A549 (cell line): Measurements from ENCODE around the gene IFITM5. TPM values are rescaled to one million over a fixed set of nuclear protein-coding genes. Genes with fewer than 3 reads are reported as not detected.

ENCODE experiments used
- ATAC-seq, 2 experiments: fragments of 200-7000 bp in 1 of 2; fragments of >200 bp in 1 of 2; cut with Nextera tagmentation in 1 of 2; cut with Tn5 transposase in 1 of 2; 3 replicates each; pipeline versions ENCODE4 v1.8.0 to v1.9.1; 2018 to 2020; ENCODE audit warnings: mild to moderate bottlenecking in 1 of 2, moderate library complexity in 1 of 2
- CTCF ChIA-PET: fragments of 300-600 bp; sonication (Branson Sonifier 250); formaldehyde crosslinking; extraction: SDS; loops from one replicate; lab custom pipeline; 2021; ENCODE audit warnings: antibody characterized with exemption, inconsistent platforms; lab: Yijun Ruan, JAX
- POLR2A ChIA-PET: fragments of 350-600 bp; formaldehyde crosslinking; extraction: SDS; loops from one replicate; lab custom pipeline; 2021; ENCODE audit warnings: antibody characterized with exemption, inconsistent platforms; lab: Yijun Ruan, JAX
- DNase-seq, 2 experiments: peaks; one replicate each; pipeline versions ENCODE4 v3.0.0 to v3.0.0-alpha.2; 2011 to 2016; ENCODE audit warnings: low read depth in 1 of 2, low spot score in 1 of 2
- FAIRE-seq: peaks from 2 replicates; lab custom pipeline; 2011; peaks lifted over from hg19 to GRCh38; lab: Jason Lieb, UNC
- H3K27ac ChIP-seq, 2 experiments: fragments of >200 bp; sonication (Bioruptor Twin); formaldehyde crosslinking; 3 replicates each; pipeline ENCODE4 v1.5.1; 2016 to 2017
- H3K4me1 ChIP-seq: fragments of >200 bp; sonication (Bioruptor Twin); formaldehyde crosslinking; 3 replicates; pipeline ENCODE4 v1.6.1; 2016
- H3K4me2 ChIP-seq: fragments of >200 bp; sonication (Bioruptor Twin); formaldehyde crosslinking; 3 replicates; pipeline ENCODE4 v1.6.1; 2016
- H3K4me3 ChIP-seq: fragments of >200 bp; sonication (Bioruptor Twin); formaldehyde crosslinking; 3 replicates; pipeline ENCODE4 v1.5.1; 2016
- H3K9me3 ChIP-seq: fragments of >200 bp; sonication (Bioruptor Twin); formaldehyde crosslinking; 3 replicates; pipeline ENCODE4 v1.6.1; 2016
- BHLHE40 ChIP-seq: IDR thresholded peaks from 2 replicates; pipeline ENCODE4 v1.6.1; 2012; ENCODE audit warnings: low read depth, low read length, inconsistent platforms
- CHD4 ChIP-seq: fragments of 200-600 bp; sonication (generic); IDR thresholded peaks from 2 replicates; pipeline ENCODE4 v1.6.1; 2016; ENCODE audit warnings: antibody characterized with exemption, mild to moderate bottlenecking, borderline replicate concordance
- EHMT2 ChIP-seq: fragments of 200-600 bp; sonication (generic); IDR thresholded peaks from 2 replicates; pipeline ENCODE4 v1.6.1; 2016; ENCODE audit warnings: antibody characterized with exemption, low read depth, mild to moderate bottlenecking, moderate library complexity
- ESRRA ChIP-seq: fragments of 150-350 bp; IDR thresholded peaks from 2 replicates; pipeline ENCODE4 v1.6.1; 2014; ENCODE audit warnings: mild to moderate bottlenecking, low read length, borderline replicate concordance
- FOSL2 ChIP-seq, 2 experiments: fragments of 450-650 bp in 1 of 2; fragments of >200 bp in 1 of 2; sonication (Bioruptor Twin) in 1 of 2; formaldehyde crosslinking; IDR thresholded peaks; 2 replicates each; pipeline versions ENCODE4 v1.5.0 to v1.6.1; 2016 to 2020; ENCODE audit warnings: mild to moderate bottlenecking in 1 of 2, moderate library complexity in 1 of 2
- GATA3 ChIP-seq: IDR thresholded peaks from 2 replicates; pipeline ENCODE4 v1.6.1; 2012; ENCODE audit warnings: borderline replicate concordance
- HEYL ChIP-seq: fragments of 250-450 bp; sonication (Bioruptor Pico); IDR thresholded peaks from 2 replicates; pipeline ENCODE4 v1.8.0; 2021; ENCODE audit warnings: mild to moderate bottlenecking, moderate library complexity
- HOXA7 ChIP-seq: fragments of 250-450 bp; sonication (Bioruptor Pico); IDR thresholded peaks from 2 replicates; pipeline ENCODE4 v1.5.0; 2020; ENCODE audit warnings: mild to moderate bottlenecking, moderate library complexity
- HOXB13 ChIP-seq: fragments of 250-450 bp; sonication (Bioruptor Pico); IDR thresholded peaks from 2 replicates; pipeline ENCODE4 v1.5.0; 2020; ENCODE audit warnings: low read depth, mild to moderate bottlenecking, moderate library complexity
- JUN ChIP-seq, 2 experiments: fragments of >200 bp; sonication (Bioruptor Twin); formaldehyde crosslinking; IDR thresholded peaks; 2 replicates in 1 of 2; 3 replicates in 1 of 2; pipeline ENCODE4 v1.6.1; 2016 to 2017
- KDM1A ChIP-seq: fragments of 200-600 bp; sonication (generic); IDR thresholded peaks from 2 replicates; pipeline ENCODE4 v1.6.1; 2016; ENCODE audit warnings: low read depth, mild to moderate bottlenecking
- KDM5A ChIP-seq: fragments of 200-600 bp; sonication (generic); IDR thresholded peaks from 2 replicates; pipeline ENCODE4 v1.6.1; 2016; ENCODE audit warnings: antibody characterized with exemption, mild to moderate bottlenecking
- MAFK ChIP-seq: fragments of 450-650 bp; IDR thresholded peaks from 2 replicates; pipeline ENCODE4 v1.6.1; 2014; ENCODE audit not compliant: partially characterized antibody
- MYC ChIP-seq: IDR thresholded peaks from 2 replicates; pipeline ENCODE4 v1.6.1; 2012; ENCODE audit warnings: mild to moderate bottlenecking, inconsistent platforms, low read length, improper control_type of control experiment, borderline replicate concordance
- NPAS2 ChIP-seq: fragments of 250-450 bp; sonication (Bioruptor Pico); IDR thresholded peaks from 2 replicates; pipeline ENCODE4 v1.8.0; 2022; ENCODE audit warnings: mild to moderate bottlenecking, moderate library complexity, borderline replicate concordance
- NR3C1 ChIP-seq: fragments of >200 bp; sonication (Bioruptor Twin); formaldehyde crosslinking; IDR thresholded peaks from 3 replicates; pipeline ENCODE4 v1.6.1; 2017
- PHF8 ChIP-seq: fragments of 200-600 bp; sonication (generic); IDR thresholded peaks from 2 replicates; pipeline ENCODE4 v1.6.1; 2016; ENCODE audit warnings: low read depth, mild to moderate bottlenecking, antibody characterized with exemption, moderate library complexity, borderline replicate concordance
- POLR2A ChIP-seq: IDR thresholded peaks from 2 replicates; pipeline ENCODE4 v1.6.1; 2012; ENCODE audit warnings: mild to moderate bottlenecking, low read length
- RARB ChIP-seq: fragments of 250-450 bp; sonication (Bioruptor Pico); IDR thresholded peaks from 2 replicates; pipeline ENCODE4 v1.8.0; 2021; ENCODE audit warnings: mild to moderate bottlenecking, moderate library complexity
- RFX5 ChIP-seq: fragments of 450-650 bp; IDR thresholded peaks from 2 replicates; pipeline ENCODE4 v1.7.1; 2014; ENCODE audit warnings: antibody characterized with exemption, mild to moderate bottlenecking, moderate library complexity
- RNF2 ChIP-seq: fragments of 200-600 bp; sonication (generic); IDR thresholded peaks from 2 replicates; pipeline ENCODE4 v1.6.1; 2016; ENCODE audit warnings: low read depth, mild to moderate bottlenecking, antibody characterized with exemption, moderate library complexity, borderline replicate concordance
- ZFP36 ChIP-seq: fragments of 450-650 bp; IDR thresholded peaks from 2 replicates; pipeline ENCODE4 v1.6.1; 2014; ENCODE audit warnings: borderline replicate concordance; ENCODE audit not compliant: partially characterized antibody
- WGBS: methylation state at CpG from one replicate; pipeline ENCODE4 v1.1.6; 2017; ENCODE audit errors: missing lambda C conversion rate; 5-methylcytosine and 5-hydroxymethylcytosine counted together
- polyA plus RNA-seq, 4 experiments: library from polyadenylated mRNA; depleted of rRNA in 3 of 4; stranded (reverse); fragments of >200 nt; fragmentation: RNase III in 1 of 4; extraction: RNeasy Plus Mini Kit Qiagen cat#74134 plus additional on column Dnase treatment in 1 of 4; gene quantifications; 2 replicates in 3 of 4; 3 replicates in 1 of 4; pipeline ENCODE4 v1.2.3, GENCODE V29; 2011 to 2017
- TF ChIP-seq, protein P1 (sequence below): IDR thresholded peaks from 2 replicates; pipeline ENCODE4 v1.6.1; 2012; ENCODE audit warnings: low read depth, borderline replicate concordance
- TF ChIP-seq, protein P2 (sequence below): fragments of 250-450 bp; sonication (Bioruptor Pico); IDR thresholded peaks from 2 replicates; pipeline ENCODE4 v1.5.0; 2020; ENCODE audit warnings: low read depth, mild to moderate bottlenecking, moderate library complexity
- TF ChIP-seq, protein P3 (sequence below): fragments of >200 bp; sonication (Bioruptor Twin); formaldehyde crosslinking; IDR thresholded peaks from 3 replicates; pipeline ENCODE4 v1.6.1; 2016

The IFITM5 gene
- polyA plus RNA-seq, 2 of the 4 experiments (the other 2 are of a cell fraction) = not detected

DNA sequence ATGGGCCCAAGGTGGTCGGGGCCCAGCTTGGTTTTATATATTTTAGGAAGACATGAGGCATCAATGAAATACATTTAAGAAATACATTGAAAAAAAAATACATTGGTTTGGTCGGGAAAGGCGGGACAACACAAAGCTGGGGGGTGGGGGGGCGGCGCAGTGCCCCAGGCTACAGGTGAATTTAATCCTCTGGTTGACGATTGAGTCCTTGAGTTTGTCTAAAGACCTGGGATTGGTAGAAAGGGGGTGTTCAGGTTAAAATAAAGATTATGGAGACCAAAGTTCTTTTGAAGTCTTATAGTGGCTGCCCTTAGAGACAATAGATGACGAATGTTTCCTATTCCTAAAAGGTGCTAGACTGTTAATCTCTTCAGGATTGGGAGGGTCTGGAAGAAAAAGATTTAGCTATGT, 17.6 kb upstream of the IFITM5 start:
- Histone ChIP-seq H3K9me3 (no peaks in the 10 kb centered on the region), H3K4me3 (no peak overlapping the region), H3K4me1 (peaks cover 9% of the 10 kb centered on the region; the same call in 1 of the 3 replicates), H3K27ac (no peak overlapping the region), H3K4me2 (no peak overlapping the region)
- no peak for TF ChIP-seq KDM1A
- TF ChIP-seq HOXA7 = no peak
- TF ChIP-seq EHMT2 = no peak
- no peak for TF ChIP-seq NPAS2 (CRISPR knock-in tag)
- DNase-seq (no peak), ATAC-seq (no peak), FAIRE-seq (no peak)
- ChIA-PET CTCF (interaction anchor here (0.9 to 3.3 kb wide), 12 partner anchors 8 to 132 kb away, joined by 3 to 38 read pairs (median 5); partner anchors contain the start of gene IFITM2), POLR2A (interaction anchor here (1.7 kb wide), 1 partner anchor 39 kb away, joined by 6 read pairs; no protein-coding TSS in a partner anchor)
- WGBS = 82% methylated on average over 7 of the region's 7 CpGs

DNA sequence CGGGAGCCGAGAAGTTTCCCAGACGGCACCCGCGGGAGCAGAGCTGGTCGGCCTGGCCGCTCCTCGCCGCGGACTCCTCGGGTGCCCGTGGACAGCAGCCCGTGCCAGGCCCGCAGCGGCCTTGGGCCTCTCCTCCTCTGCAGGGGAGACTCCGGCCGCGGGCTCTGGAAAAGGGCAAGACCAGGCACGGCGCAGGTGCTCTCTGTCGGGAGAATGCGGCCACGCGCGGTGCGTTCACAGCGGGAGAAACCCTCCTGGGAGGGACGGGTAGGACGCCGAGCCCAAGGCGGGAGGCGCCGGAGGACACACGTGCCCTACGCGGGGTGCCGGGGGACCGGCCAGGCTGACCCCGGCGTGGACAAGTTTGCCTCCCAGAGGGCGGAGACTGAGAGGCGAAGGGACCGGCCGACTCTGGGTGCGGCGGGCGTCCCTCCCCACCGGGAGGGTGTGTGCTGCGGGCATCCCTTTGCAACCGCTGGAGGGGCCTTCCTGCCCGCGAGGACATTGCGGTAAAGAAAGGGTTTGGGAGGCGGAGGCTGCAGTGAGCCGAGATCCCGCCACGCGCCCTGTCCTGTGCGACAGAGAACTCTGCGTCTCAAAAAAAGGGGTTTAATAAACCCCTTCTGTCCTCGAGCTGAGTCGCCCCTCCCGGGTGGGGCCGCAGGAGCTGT, 16.8 kb upstream of the IFITM5 start:
- FAIRE-seq (no peak), ATAC-seq (no peak), DNase-seq (no peak)
- Histone ChIP-seq H3K4me3 (no peak overlapping the region), H3K27ac (no peak overlapping the region), H3K4me1 (peaks cover 9% of the 10 kb centered on the region; the same call in 1 of the 3 replicates), H3K9me3 (no peaks in the 10 kb centered on the region), H3K4me2 (no peak overlapping the region)
- TF ChIP-seq ZFP36 (no peak), HEYL (no peak), EHMT2 (no peak), GATA3 (no peak), RFX5 (no peak), PHF8 (no peak), FOSL2 (IDR thresholded peaks at IDR 0.05) (no peak), FOSL2 (CRISPR knock-in tag; IDR thresholded peaks at IDR 0.05) (no peak), HOXB13 (CRISPR knock-in tag) (no peak), KDM5A (no peak), MAFK (no peak)
- 91% methylated on average over 61 of the region's 64 CpGs for WGBS
- POLR2A ChIA-PET = interaction anchor here (1.7 kb wide), 1 partner anchor 40 kb away, joined by 6 read pairs; no protein-coding TSS in a partner anchor
- CTCF ChIA-PET = interaction anchor here (0.9 to 3.3 kb wide), 11 partner anchors 9 to 133 kb away, joined by 3 to 38 read pairs (median 5); partner anchors contain the start of gene IFITM2

DNA sequence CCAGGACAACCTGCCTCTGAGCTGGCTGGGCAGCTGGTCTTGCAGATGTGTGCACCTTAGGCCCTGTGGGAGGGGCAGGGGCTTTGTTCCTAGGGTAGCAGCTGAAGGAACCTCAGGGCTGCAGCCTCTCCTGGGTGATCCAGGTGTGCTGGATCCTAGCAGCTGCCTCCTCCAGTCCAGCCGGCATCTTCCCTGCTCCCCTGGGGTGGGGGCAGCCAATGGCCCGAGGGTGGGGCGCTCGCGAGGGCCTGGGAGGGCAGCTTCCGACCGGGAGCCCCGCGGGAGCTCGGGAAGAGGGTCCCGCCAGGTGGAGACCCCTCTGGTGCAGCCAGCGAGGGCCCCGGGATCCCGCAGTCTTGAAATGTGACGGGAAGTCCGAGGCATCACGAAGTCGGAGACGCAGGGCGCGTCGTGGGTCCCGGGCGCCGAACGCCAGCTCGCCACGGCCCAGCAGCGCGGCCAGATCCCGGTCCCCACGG, 16.2 kb upstream of the IFITM5 start:
- FAIRE-seq (no peak), ATAC-seq (no peak), DNase-seq (no peak)
- ChIA-PET CTCF (interaction anchor here (1.2 to 3.3 kb wide), 6 partner anchors 10 to 133 kb away, joined by 3 to 38 read pairs (median 6); partner anchors contain the start of gene IFITM2), POLR2A (interaction anchor here (1.7 kb wide), 1 partner anchor 40 kb away, joined by 6 read pairs; no protein-coding TSS in a partner anchor)
- H3K4me1 ChIP-seq = peaks cover 4% of the 10 kb centered on the region; the same call in 1 of the 3 replicates
- no peaks in the 10 kb centered on the region for H3K9me3 ChIP-seq
- peak overlapping the region in 1 of 2 experiments; percentile 37; a peak in 1 of 6 replicates for H3K27ac ChIP-seq
- H3K4me2 ChIP-seq = no peak overlapping the region
- TF ChIP-seq ZFP36 (no peak), EHMT2 (no peak), KDM5A (no peak), ESRRA (no peak), CHD4 (no peak), BHLHE40 (no peak), MYC (no peak), RFX5 (no peak), JUN (IDR thresholded peaks at IDR 0.05) (no peak), POLR2A (no peak), RARB (no peak), RNF2 (no peak), NR3C1 (no peak)
- TF ChIP-seq, protein P1, sequence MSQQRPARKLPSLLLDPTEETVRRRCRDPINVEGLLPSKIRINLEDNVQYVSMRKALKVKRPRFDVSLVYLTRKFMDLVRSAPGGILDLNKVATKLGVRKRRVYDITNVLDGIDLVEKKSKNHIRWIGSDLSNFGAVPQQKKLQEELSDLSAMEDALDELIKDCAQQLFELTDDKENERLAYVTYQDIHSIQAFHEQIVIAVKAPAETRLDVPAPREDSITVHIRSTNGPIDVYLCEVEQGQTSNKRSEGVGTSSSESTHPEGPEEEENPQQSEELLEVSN = no peak
- TF ChIP-seq, protein P2, sequence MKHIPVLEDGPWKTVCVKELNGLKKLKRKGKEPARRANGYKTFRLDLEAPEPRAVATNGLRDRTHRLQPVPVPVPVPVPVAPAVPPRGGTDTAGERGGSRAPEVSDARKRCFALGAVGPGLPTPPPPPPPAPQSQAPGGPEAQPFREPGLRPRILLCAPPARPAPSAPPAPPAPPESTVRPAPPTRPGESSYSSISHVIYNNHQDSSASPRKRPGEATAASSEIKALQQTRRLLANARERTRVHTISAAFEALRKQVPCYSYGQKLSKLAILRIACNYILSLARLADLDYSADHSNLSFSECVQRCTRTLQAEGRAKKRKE (CRISPR knock-in tag) = no peak
- TF ChIP-seq, protein P3, sequence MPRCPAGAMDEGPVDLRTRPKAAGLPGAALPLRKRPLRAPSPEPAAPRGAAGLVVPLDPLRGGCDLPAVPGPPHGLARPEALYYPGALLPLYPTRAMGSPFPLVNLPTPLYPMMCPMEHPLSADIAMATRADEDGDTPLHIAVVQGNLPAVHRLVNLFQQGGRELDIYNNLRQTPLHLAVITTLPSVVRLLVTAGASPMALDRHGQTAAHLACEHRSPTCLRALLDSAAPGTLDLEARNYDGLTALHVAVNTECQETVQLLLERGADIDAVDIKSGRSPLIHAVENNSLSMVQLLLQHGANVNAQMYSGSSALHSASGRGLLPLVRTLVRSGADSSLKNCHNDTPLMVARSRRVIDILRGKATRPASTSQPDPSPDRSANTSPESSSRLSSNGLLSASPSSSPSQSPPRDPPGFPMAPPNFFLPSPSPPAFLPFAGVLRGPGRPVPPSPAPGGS = no peak
- 92% methylated on average over 28 of the region's 32 CpGs for WGBS
- no peak overlapping the region for H3K4me3 ChIP-seq
